Hematopoietic multipotent progenitor cell treated with erythropoietin and hydrocortisone succinate and interleukin-3 and kit ligand, for 8 days (in vitro differentiated cells): ENCODE data around the gene CHPF.

Experiments used
- DNase-seq: peaks from one replicate; pipeline ENCODE4 v3.0.0-alpha.2; 2015

The CHPF gene

DNA sequence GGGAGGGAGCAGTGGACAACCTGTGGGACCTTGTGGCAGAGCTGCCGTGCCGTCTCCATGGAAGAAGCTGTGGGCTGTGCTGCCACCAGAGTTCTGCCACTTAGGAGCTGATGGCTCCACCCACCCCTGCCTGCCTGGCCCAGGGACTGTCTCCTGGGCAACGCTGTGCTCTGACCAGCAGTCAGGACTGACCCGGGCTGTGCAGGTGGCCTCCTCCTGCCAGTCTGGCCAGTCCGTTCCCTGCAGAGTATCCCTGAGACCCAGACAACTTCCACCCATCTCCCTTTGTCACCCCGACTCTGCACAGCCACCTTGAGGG lies 16.6 kb downstream of the CHPF start:
- DNase-seq, result no peak

DNA sequence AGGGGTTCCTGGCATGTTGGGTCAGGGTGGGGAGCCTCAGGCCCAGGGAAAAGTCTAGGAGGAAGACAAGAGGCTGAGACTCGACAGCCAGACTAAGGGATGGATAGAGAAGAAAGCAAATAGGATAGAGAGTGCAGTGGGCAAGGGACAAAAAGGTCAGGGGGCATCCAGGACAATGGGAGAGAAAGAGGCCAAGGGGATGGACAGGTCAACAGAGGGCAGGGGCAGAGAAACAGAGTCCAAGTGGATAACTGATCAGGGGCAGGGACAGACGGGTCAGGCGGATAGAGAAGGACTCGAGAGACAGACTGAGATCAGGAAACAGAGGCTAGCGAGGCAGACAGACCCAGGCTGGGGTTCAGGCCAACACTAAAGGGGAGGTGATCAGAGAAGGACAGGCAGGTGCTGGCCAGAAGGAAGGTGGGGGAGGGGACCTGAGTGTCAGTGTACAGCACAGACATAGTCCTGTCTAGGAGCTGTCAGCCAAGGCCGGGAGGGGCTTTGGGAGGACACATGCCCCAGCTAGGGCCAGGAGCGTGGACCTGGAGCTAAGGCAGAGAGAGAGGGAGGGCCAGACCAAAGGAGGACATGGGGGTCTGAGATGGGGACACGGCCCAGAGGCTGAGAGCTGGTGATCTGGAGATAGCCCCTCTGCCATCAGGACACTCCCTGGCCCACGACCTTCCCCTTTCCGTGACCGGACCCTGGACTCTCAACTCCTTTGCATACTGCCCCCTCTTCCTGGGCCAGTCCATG lies 17.1 kb downstream of the CHPF start:
- no peak for DNase-seq

DNA sequence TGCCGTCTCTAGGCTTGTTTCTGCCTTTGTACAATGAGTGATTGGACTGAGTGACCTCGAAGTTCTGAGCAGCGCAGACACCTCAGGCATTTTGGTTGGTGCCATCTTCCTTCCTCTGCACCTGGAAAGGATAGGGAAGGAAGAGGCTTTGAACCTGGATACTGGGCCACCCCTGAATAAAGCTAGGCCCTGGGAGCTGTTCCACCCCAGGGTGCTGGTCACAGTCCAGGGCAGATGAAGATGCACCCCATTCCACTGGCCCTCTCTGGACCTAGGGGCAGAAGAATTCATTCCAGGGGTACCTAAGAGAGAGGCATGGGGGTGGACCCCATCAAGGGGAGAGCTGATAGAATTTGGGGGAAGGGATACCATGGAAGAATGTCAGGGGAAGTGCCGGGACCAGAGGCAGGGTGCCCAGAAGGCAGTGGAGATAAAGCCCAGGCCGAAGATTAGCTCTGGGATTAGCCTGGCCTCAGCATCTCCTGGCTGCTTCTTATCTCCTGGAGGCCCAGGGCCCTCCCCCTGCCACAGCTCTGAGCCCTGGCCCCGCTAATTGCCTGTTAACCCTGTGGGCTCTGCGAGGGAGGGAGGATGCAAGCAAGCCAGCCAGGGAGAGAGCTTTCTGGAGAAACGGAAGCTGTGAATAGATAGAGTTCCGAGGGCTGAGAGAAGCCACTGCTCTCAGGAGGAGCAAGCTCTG lies 17.9 kb downstream of the CHPF start:
- DNase-seq, result peak; percentile 88

DNA sequence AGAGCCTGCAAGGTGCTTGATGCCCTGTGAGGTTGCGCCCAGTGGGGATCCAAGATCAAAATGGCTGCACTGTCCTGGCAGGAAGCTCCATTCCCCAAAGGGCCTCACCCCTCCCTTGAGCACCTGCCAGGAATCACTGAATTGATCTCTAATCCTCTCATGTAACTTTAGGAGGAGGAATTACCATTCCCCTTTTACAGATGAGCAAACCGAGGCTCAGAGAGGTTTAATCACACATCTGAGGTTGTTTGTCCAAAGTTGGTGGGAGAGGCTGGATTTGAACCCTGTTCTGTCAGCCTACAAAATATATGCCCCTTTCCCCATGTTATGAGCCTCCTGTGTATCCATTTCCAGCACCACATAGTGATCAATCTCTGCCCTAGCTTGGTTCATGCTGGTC lies 18.8 kb downstream of the CHPF start:
- no peak for DNase-seq

DNA sequence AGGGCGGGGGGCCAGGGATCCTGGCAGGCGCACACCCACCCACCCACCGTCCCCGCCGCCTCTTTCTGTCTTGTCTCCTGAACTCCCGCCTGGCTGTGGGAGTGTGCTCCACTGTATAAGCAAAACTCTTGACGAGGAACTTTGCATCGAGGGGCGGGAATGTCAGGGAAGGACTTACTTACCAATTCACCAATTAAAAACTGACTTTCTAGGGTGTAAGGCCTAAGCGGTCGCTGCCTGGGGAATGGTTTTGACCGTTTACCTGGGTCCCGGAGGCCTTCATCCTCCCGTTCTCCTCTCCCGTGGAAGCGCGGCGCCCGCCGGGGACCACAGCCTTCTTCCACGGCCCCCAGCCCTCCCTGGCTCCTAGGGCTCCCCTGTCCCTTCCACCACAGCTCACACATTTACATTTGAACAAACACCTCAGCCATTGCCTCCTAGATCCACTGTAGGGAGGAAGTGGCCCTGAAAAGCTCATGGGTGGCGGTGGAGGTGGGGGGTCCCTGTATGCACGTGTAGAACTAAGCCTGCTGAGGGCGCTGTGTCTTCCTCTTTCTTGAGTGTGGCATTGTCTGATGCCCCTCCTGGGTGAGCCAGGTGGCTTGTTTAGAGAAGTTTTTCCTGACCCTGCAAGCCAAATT lies 20.5 kb downstream of the CHPF start:
- DNase-seq, result no peak

DNA sequence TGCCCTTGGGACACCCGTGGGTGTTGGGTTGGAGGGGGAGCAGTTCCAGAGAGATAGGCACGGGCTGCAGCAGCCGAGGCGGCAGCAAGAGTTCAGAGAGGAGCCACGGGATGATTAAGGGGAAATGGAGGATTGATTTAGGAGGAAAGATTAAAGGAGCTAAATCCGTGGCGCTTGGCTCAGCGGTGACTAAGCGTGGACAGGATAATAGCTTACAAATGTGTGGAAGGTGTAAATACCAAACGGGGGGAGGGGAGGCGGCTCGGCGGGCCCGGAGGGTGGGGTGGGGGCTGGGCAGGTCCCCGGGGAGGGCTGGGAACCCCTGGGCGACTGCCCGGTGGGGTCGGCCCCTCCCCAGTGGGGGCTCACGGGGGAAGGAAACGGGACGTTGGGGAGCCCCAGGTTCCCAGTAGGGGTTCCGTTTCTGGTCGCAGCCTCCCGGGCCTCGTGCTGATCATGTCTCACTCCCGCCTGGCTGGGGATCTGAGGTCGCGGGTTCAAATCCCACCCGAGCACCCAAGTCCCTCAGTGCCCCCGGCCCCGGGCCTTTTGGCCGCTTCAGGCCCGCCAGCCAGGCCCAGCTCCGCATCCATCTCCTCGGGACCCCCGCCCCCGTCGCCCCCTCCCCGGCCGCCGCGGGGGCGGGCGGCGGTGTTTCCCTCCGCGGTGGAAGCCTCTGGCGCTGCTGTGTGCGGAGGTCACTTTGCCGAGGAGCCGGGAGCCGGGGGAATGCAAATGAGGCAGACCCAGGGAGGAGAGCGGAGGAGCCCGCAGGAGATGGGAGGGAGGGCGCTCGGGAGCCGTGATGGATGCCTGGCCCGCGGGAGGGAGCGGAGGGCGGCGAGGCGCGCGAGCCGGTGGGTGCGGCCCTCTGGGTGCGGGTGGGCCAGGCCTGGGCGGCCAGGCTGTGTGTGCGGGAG lies 21.2 kb downstream of the CHPF start:
- DNase-seq, result peak; percentile 36

DNA sequence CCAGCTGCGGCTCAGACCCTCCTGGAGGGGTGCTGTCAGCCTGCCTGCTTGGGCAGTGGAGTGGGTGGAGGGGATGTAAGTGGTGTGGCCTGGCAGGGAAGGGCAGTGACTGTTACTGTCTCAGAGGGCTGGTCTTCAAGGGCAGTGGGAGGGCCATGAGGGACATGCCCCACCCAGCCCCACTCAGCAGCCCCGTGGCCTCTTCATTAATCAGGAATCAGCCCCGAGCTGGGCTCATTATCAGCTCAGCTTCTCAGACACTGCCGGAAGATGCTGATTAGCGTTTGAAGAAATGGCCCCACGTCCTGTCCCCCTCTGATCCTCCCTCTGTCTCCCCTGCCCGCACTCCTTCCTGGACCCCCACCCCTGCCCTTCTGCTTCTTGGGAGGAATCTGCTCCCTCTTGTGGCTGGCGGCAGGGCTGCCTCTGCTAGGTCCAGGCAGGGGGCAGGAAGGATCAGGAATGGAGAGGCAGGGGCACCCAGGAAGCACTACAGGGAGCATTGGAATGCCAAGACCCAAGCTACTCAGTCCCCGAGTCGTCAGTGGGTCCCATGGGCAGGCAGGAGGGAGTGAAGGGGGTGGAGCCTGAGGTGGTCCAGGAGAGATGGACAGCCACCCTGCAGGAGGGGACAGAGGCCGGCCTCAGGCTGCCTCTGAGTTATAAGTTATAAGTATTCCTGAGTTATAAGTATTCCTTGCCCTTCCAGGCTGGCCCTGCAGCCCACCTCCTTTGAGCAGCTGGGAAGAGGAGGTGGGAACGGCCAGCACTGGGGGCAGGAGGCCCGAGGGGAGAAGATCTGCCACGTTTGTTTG lies 22.3 kb downstream of the CHPF start:
- DNase-seq, result peak; percentile 87

DNA sequence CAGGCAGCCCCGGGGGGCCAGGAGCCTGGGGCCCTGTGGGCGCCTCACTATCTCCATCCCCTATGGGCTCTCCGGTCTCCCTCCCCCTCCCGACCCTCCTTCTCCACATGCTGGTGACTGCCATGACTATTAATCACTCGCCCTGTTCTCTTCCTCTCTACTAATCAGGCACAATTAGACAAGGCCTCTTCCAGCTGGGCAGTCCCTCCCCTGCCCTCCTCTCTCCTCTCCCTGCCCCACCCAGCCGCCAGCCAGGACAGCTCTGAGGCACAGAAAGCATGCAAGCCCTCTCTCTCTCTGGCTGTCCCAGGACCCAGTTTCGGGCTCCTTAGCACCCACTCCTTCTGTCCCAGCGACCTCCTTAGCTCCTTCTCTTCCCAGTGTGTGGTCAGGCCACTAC lies 23.5 kb downstream of the CHPF start:
- DNase-seq, result peak; percentile 61

DNA sequence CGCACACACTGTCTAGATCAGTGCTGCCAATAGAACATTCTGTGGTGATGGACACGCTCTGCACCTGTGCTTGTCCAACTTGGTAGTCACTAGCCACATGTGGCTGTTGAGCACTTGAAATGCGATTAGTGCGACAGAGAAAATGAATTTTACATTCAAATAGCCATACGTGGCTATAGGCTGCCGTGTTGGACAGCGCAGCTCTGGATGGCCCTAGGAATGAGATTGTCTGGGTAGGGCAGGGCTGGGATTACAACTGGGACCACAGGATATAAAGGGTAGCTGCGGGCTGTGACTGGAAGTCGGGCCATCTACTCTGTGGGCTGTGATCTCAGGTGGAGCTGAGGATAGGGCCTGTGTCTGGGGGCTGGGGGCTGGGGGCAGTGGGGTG lies 24.1 kb downstream of the CHPF start:
- no peak for DNase-seq

DNA sequence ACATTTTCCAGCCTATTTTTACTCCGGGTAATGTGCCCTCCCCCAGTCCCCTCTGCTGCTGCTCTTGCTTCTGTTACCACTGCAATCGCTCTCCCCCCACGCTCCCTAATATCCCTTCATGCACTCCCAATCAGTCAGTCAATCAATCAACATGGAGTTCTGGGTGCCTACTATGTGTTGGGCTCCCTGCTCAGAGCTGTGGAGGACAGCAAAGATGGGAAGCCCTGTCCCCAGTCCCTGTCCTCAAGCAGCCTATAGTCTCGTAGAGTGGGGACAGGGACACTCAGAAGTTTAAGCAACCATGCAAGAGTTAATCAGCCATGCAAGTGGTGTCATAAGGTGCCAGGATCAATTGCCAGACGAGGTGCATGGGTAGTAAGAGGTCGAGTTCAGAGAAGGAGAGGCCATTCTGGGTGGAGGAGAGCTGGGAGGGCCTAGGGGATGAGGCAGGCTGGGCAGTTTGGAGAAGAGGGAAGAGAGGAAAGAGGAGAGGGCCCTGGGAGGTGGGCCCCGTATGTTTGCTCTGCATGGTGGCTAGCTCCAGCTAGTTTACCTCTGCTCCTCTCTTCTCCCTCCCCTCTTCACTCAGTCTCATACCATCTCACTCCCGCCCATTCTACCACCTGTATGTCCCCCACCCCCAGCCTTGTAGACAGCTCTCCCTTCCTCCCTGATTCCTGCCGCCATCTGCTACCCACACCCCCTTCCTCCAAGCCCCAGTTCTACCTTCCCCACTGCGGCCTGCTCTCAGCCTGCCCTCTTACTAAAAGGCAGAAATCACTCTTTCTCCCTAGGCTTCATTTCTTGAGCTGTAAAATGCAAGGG lies 25.4 kb downstream of the CHPF start:
- DNase-seq, result no peak

DNA sequence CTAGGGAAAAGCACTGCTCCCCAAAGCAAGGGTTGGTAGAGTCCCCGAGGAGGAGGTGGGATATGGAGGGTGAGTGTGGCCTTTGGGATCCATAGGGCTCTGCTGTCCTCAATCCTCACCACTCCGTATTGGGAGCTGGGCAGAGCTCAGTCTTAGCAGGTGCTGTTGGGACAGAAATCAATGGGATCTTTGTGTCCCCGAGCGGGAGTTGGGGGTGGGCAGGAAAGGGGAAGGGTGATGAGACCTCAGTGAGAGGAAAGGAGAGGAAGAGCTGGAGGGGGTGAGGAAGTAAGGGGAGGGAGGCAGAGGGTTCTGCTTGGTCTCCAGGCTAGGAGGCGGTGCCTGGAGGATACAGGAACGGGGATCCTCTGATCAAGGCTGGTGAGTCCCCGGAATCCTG lies 26.7 kb downstream of the CHPF start:
- DNase-seq, result no peak

DNA sequence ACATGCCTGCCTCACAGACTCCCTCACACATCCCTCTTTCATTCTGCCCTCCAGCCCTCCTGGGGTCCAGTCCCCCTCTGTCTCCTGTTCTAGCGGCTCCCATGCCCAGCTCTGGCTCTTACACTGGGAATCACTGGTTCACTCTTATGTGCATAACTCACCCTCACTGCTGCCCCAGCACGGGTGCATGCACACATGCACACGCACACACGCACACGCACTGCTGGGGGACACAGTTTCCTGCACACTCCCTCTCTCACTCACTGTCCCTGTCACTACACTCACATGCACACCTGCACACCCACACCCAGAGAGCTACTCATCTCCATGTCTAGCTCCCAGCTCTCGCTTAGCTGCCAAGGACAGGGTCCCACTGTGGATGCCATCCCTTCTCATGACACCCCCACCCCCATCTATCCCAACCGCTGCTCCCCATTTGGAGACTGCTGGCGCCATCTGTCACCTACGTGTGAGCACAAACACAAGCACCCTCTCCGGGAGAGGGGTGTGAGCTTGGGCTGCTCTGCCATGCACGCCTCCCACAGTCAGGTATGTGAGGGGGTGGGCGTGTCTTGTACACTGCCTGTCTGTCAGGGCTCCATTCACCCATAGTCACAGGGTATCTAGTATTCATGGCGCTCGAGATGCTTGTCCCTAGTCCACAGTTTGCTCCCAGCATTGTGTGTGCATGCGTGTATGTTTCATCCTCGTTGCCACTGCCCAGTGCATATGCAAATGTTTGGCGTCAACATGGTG lies 27.6 kb downstream of the CHPF start:
- no peak for DNase-seq

DNA sequence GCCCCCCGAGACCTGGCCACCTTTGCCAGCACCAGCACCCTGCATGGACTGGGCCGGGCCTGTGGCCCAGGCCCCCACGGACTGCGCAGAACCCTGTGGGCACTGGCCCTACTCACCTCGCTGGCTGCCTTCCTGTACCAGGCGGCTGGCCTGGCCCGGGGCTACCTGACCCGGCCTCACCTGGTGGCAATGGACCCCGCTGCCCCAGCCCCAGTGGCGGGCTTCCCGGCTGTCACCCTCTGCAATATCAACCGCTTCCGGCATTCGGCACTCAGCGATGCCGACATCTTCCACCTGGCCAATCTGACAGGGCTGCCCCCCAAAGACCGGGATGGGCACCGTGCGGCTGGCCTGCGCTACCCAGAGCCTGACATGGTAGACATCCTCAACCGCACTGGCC lies 28.8 kb downstream of the CHPF start:
- no peak for DNase-seq

DNA sequence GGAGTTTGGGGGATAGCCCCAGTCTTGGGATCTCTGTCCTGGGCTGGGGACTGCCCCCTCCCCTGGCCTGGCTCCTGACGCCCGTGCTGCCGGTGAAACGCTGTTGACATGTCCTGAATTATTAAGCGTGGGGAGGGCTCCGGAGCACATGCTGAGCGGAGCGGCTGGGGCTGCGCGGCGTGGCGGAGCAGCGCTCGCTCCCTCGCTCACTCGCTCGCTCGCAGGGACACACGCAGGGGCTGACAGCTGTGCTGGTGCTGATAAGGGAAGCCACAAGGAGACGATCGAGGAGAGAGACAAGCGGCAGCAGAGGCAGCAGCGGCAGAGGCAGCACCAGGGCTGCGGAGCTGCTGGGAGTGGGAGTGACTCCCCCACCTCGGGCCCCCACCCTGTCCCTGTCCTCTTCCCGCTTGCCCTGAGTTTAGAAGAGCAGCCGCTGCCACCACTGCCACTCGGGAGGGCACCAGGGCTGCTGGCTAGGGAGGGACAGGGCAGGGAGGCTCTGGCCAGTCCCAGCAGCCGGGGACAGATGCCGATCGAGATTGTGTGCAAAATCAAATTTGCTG lies 29.3 kb downstream of the CHPF start, which contains the start of gene ASIC4:
Gene ASIC4 (plus strand): TSS at position 287 of the 566 bp plus-strand sequence. CDS start 243 bp downstream, at position 530.
- peak; percentile 95 for DNase-seq

DNA sequence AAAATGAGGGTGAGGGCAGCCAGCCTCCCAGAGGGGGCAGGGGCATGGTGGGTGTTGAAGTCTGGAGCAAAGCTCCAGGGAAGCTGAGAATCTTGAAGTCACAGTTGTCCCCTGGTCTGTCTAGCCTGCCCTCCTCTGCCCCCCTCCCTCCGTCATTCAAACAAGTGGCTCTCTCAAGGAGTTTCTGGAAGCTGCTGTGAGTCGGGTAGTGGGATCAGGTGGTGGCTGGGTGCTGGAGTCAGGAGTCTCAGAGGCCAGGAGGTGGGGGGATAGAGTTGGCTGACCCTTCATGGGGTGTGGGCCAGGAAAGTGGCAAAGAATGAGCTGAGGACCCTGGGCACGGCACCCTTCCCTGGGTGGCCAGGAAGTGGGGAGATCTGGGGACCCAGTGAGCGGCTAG lies 29.8 kb downstream of the CHPF start:
- peak; percentile 34 for DNase-seq

DNA sequence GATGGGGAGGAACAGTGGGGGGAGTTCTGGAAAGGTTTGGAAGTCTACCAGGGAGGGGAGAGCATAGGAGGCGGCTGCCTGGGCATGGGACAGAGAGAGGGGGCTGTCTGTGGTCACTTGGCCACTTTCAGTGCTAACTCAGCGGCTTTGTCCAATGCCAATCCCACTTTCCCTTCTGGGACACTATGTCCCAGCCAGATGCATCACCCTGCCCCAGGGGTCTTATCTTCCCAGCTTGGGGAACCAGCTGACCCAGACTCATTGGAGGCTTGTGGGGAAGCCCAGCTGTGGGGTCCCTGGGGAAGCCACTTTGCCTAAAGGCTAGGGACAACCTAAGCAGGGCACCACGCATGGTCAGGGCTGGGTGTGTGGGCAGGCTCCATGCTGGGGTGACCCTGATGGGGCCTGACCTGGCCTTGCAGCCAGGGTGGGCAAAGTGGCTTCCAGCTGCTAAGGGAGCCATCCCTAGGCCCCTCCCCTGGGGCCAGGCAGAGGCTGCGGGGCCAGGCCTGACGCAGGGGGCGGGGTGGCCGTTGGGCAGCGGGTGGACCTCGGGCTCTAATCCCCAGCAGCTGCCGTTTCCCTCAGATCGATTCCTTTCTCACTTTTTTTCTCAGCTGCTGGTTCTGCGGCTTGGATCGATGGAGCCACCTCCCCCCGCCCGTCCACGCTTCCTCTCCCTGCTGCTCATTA lies 30.9 kb downstream of the CHPF start:
- no peak for DNase-seq

DNA sequence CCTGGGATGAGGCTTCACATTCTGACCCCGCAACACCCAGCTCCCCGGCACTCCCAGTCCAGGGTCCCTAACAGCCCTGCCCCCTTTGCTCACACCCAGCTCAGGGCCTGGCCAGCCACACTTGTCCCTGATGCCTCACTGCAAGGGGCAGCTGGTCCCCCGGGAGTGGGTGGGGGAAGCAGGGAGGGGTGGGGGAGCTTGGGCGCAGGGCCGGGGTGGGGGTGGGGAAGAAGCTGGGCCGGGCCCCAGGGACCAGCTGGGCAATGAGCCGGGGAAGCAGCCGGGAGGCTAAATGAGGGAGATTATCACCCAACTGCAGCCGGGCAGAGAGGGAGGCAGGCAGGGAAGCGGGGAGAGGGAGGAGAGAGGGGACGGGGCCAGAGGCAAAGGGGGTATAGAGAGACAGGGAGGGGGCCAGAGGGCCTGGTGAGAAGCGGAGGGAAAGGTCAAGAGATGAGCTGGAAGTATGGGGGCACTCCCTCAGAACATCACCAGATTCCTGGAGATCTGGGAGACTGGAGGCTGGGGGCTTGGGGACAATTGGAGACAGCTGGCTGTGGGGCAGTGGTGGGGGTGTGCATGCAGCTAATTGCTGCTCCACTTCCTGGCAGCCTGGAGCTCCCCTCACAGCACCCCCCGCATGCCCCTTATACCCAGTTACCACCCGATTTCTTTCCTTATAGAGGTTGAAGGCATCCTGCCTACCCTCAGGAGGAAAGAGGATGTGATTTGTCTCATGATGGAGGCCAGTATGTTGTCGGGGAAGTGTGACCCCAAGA lies 31.9 kb downstream of the CHPF start:
- peak; percentile 71 for DNase-seq

DNA sequence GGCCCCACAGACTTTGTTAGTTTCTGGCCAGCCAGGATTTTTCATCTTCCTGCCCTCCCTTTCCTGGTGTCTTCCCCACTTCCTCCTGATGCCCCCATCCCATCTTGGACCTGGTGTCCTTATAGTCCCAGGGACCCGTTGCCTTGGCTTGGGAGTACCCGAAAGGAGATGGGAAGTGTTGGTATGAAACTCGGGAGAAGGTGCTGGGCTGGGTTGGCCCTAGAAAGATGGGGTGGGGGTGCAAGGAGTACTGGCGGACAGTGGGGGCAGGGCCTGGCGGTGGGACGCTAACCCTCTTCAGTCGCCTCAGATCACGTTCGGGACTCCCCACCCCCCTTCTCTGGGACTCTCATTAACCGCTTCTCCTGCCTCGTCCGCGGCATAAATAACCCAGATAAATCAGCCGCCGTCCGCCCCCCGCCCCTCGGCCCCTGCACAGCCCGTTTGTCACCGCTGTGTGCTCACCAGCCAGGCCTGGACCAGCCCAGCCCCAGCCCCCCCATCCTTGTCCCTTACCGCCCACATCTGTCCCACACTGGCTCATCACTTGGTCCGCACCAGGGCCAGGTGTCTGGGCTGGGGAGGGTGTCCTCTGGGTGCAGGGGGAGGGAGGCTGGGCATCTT lies 33.0 kb downstream of the CHPF start:
- no peak for DNase-seq
